HG03196 (cell line): ENCODE results near the gene LARGE2.

ENCODE experiments used
- ATAC-seq: cut with Tn5 transposase; IDR thresholded peaks from one replicate; pipeline ENCODE4 v1.9.1; 2021; ENCODE audit not compliant: unreplicated experiment

The LARGE2 gene

GRCh38 chr11:45922425-45923082 is at the start of gene LARGE2:
TSS of gene LARGE2 (plus strand) at chr11:45922656. CDS start at chr11:45922883, 227 bp downstream.
- no peak for ATAC-seq

DNA sequence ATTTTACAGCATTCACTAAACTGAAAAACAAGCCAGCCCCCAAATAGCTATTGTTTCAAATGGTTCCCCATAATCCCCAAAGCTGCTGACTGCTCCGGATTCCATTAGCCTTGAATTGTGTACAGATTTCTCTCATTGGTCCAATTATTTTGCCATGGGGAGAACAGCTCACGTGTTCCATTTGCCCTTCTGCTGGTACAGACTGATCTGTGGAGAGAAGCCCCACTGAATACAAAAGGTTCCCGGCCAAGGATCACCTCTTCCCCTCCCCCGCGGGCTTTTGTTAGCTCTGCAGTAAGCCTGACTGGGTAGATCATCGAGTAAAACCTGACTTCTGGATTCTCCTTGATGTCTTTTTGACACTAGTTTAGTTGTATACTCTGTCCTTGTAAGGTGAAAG is 46.1 kb upstream of the LARGE2 start:
- no peak for ATAC-seq

GRCh38 chr11:45877221-45877620 is 45.2 kb upstream of the LARGE2 start:
- no peak for ATAC-seq

- no peak for ATAC-seq
These were observed 44.6 kb upstream of the LARGE2 start for GRCh38 chr11:45877845-45878244.

GRCh38 chr11:45879803-45880686 is 42.4 kb upstream of the LARGE2 start:
- ATAC-seq, result no peak

DNA sequence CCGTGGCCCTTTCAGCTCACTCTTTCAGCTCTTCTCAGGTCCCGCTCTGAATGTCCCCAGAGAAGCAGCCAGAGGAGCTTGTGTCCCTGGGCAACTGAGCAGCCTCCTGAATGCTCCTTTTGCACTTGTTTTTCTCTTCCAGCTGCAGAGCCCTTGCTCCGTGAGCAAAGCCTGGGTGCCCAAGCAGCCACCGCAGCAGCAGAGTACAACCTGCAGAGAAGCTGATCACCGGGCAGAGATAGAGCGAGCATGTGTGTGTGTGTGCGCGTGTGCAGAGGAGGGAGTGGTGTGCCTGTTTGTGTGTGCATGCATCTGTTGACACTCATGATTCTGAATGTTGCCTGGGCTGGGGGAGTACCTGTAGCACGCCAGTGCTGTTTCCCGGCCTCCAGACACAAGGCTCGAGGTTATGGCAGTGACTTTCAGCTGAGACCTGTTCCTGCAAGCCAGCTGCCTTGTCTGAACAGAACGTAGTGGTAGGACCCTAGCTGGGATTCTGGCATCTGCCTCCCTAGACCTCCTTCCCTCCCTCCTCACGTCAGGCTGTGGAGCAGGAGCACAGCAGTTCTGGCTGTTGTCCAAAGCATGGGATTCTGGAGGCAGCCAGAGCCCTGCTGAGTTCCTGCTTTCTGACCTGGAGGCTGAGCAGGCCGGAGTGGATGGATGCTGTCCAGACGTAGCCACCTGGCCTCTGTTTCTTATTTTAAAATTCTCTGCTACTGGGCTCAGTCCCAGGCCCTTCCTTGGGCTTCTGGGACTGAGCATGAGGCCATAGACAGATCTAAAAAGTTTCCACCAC is 41.5 kb upstream of the LARGE2 start:
- ATAC-seq, result no peak

DNA sequence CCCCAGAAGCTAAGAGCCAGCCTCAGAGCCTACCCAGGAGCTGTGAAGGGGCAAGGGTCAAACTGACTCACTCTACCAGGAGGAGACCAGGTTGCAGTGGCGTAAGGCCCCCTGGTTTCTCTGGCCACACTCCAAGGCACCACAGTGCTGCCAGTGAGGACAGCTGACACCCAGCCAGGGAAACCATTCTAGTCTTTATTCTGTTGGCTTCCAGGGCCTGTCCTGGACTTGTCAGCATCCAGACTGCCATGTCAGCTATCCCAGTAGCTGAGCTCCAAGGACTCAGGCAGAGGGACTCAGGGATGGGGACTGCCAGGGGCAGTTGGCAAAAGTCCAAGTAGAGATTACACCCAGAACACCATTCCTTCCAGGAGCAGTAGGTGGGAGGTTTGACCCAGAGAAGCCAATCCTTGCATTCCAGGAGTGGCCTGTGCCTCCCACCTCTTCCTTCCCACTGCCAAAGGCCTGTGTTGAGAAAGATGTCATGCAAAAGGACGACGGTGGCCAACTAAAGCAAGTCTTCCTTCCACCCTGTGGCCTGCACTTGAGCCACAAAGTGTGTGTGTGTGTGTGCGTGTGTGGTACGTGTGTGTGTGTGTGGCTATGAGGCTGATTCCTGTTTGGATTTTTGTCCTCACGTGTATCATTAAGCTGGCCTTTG is 40.6 kb upstream of the LARGE2 start:
- no peak for ATAC-seq

- ATAC-seq, result no peak
These were observed 37.8 kb upstream of the LARGE2 start for GRCh38 chr11:45884596-45885185.

- no peak for ATAC-seq
These were observed 37.1 kb upstream of the LARGE2 start, which contains the start of gene MAPK8IP1 for GRCh38 chr11:45885274-45885920. TSS of gene MAPK8IP1 (plus strand) at chr11:45885651. CDS start at chr11:45885821, 170 bp downstream.

- no peak for ATAC-seq
These were observed 36.3 kb upstream of the LARGE2 start for GRCh38 chr11:45885921-45886721.

DNA sequence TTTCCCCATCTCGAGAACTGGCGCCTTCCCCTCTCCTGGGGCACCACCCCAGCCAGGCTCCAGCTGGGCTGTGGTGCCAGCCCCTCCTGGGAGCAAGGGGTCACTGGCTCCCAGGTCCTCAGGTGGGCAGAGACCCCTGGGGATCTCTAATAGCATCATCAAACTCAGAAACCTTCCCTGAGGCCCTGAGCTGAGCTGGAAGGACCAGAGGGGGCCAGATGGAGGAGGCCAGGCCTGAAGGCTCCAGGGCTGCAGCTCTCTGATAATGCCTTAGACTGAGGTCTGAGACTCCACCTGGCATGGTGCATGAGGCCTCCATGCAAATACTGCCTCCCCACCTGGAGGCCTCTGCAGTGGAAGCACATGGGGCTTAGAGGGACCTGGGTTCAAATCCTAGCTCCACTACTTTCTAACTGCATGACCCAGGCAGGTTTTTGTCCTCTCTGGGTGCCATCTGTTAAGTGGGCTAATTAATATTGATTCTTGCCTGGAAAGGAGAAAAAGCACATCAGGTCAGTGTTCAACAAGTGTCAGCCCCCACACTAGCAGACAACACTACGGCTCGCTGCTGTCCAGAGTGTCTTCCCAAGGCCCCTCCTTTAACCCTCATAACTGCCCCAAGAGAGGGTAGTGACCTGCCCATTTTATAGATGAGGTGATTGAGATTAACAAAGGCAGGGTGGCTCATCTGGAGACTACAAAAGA is 35.5 kb upstream of the LARGE2 start:
- no peak for ATAC-seq

GRCh38 chr11:45887587-45887986 is 34.9 kb upstream of the LARGE2 start:
- ATAC-seq, result no peak

GRCh38 chr11:45889555-45889954 is 32.9 kb upstream of the LARGE2 start:
- ATAC-seq, result no peak

DNA sequence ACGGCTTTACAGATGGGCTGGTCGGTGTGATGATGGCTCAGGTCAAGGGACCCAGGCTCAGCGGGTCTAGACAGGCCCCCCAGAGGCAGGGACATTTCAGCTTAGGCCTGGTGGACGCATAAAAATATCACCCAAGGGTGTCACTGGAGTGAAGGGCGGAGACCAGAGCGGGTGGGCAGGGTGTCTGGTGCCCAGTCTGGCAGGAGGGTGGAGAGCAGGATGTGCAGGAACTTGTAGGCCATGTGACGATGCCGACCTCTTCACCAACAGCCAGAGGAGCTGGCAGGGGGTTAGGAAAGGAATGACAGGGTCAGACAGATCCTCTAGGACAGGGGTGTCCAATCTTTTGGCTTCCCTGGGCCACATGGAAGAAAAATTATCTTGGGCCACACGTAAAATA is 32.5 kb upstream of the LARGE2 start:
- ATAC-seq, result no peak

- ATAC-seq, result no peak
These were observed 31.4 kb upstream of the LARGE2 start for GRCh38 chr11:45890886-45891550.

- no peak for ATAC-seq
These were observed 29.6 kb upstream of the LARGE2 start for GRCh38 chr11:45892856-45893255.

- no peak for ATAC-seq
These were observed 27.8 kb upstream of the LARGE2 start for GRCh38 chr11:45894555-45895247.
